Loucy (cell line): ENCODE results near the gene MAD1L1.

Experiments used
- H2AFZ ChIP-seq: fragments of 200-600 bp; sonication (generic); 2 replicates; pipeline ENCODE4 v1.6.0; 2016; ENCODE audit warnings: antibody characterized with exemption, mild to moderate bottlenecking, low read length, moderate library complexity
- H3F3A ChIP-seq: fragments of 200-600 bp; 2 replicates; pipeline ENCODE4 v1.6.0; 2016; ENCODE audit warnings: antibody characterized with exemption, low read depth, mild to moderate bottlenecking
- H3K27me3 ChIP-seq: fragments of 200-600 bp; sonication (generic); 2 replicates; pipeline ENCODE4 v1.6.1; 2014; ENCODE audit warnings: low read length, mild to moderate bottlenecking; ENCODE audit not compliant: insufficient read depth, poor library complexity, severe bottlenecking
- H3K36me3 ChIP-seq: fragments of 200-600 bp; sonication (generic); 2 replicates; pipeline ENCODE4 v1.6.1; 2016; ENCODE audit warnings: low read length; ENCODE audit not compliant: insufficient read depth
- H3K4me1 ChIP-seq: fragments of 200-600 bp; sonication (generic); 2 replicates; pipeline ENCODE4 v1.5.1; 2014; ENCODE audit warnings: low read length, mild to moderate bottlenecking; ENCODE audit not compliant: insufficient read depth, poor library complexity, severe bottlenecking
- H3K4me2 ChIP-seq: fragments of 200-600 bp; sonication (generic); 2 replicates; pipeline ENCODE4 v1.6.0; 2014; ENCODE audit warnings: antibody characterized with exemption, low read length, low read depth, mild to moderate bottlenecking; ENCODE audit not compliant: poor library complexity, severe bottlenecking
- H3K4me3 ChIP-seq: fragments of 200-600 bp; sonication (generic); 2 replicates; pipeline ENCODE4 v1.5.1; 2014; ENCODE audit warnings: low read length, mild to moderate bottlenecking, mixed read lengths; ENCODE audit not compliant: poor library complexity, severe bottlenecking
- H3K79me2 ChIP-seq: fragments of 200-600 bp; sonication (generic); 2 replicates; pipeline ENCODE4 v1.6.1; 2014; ENCODE audit warnings: low read length; ENCODE audit not compliant: insufficient read depth
- H3K9ac ChIP-seq: fragments of 200-600 bp; sonication (generic); 2 replicates; pipeline ENCODE4 v1.6.0; 2014; ENCODE audit warnings: mild to moderate bottlenecking, low read depth, low read length, moderate library complexity; ENCODE audit not compliant: poor library complexity, severe bottlenecking
- H3K9me2 ChIP-seq: fragments of 200-600 bp; sonication (generic); replicated peaks from 2 replicates; pipeline ENCODE4 v1.6.1; 2016; ENCODE audit warnings: low read depth, low read length, mixed read lengths
- H3K9me3 ChIP-seq: fragments of 200-600 bp; sonication (generic); 2 replicates; pipeline ENCODE4 v1.6.1; 2014; ENCODE audit warnings: mild to moderate bottlenecking, antibody characterized with exemption, low read length, low read depth; ENCODE audit not compliant: insufficient read depth
- H4K20me1 ChIP-seq: fragments of 200-600 bp; sonication (generic); 2 replicates; pipeline ENCODE4 v1.6.0; 2014; ENCODE audit warnings: antibody characterized with exemption, low read length, mild to moderate bottlenecking; ENCODE audit not compliant: insufficient read depth, poor library complexity, severe bottlenecking
- CTCF ChIP-seq: fragments of 200-600 bp; sonication (generic); conservative IDR thresholded peaks from 2 replicates; pipeline ENCODE4 v1.5.1; 2014; ENCODE audit warnings: mild to moderate bottlenecking, antibody characterized with exemption, low read length
- EZH2phosphoT487 ChIP-seq: fragments of 200-600 bp; IDR thresholded peaks from 2 replicates; pipeline ENCODE4 v1.6.1; 2018; ENCODE audit warnings: antibody characterized with exemption, mild to moderate bottlenecking, moderate library complexity, borderline replicate concordance

MAD1L1 gene

GRCh38 chr7:1985936-1986335 is 246.8 kb downstream of the MAD1L1 start:
- Histone ChIP-seq H3K36me3 (peaks cover 14% of the 10 kb centered on the region; the same call in 1 of the 2 replicates), H3K9me3 (no peaks in the 10 kb centered on the region), H3K4me2 (no peak overlapping the region)

GRCh38 chr7:1985042-1985441 is 247.7 kb downstream of the MAD1L1 start:
- Histone ChIP-seq H3K36me3 (peaks cover 21% of the 10 kb centered on the region; the same call in 1 of the 2 replicates), H2AFZ (no peak overlapping the region), H4K20me1 (peaks cover 3% of the 10 kb centered on the region), H3K9ac (no peak overlapping the region), H3K4me2 (no peak overlapping the region), H3K4me1 (no peaks in the 10 kb centered on the region), H3F3A (no peaks in the 10 kb centered on the region), H3K27me3 (no peaks in the 10 kb centered on the region), H3K9me3 (no peaks in the 10 kb centered on the region), H3K9me2 (no peaks in the 10 kb centered on the region), H3K4me3 (no peak overlapping the region), H3K79me2 (no peaks in the 10 kb centered on the region)
- TF ChIP-seq EZH2phosphoT487 (no peak), CTCF (no peak)

More at GRCh38 chr7:1985936-1986335, 246.8 kb downstream of the MAD1L1 start:
- Histone ChIP-seq H3K9ac (no peak overlapping the region), H4K20me1 (peaks cover 3% of the 10 kb centered on the region), H3K4me1 (no peaks in the 10 kb centered on the region), H3F3A (no peaks in the 10 kb centered on the region), H3K27me3 (no peaks in the 10 kb centered on the region), H3K79me2 (no peaks in the 10 kb centered on the region), H3K4me3 (no peak overlapping the region), H2AFZ (no peak overlapping the region), H3K9me2 (no peaks in the 10 kb centered on the region)
- TF ChIP-seq EZH2phosphoT487, result no peak
- TF ChIP-seq CTCF, result no peak

- no peak for TF ChIP-seq CTCF
- no peak for TF ChIP-seq EZH2phosphoT487
Observed at GRCh38 chr7:1981878-1982230, 250.9 kb downstream of the MAD1L1 start.

More at GRCh38 chr7:1981878-1982230, 250.9 kb downstream of the MAD1L1 start:
- Histone ChIP-seq H3K4me2 (no peak overlapping the region), H3K79me2 (no peaks in the 10 kb centered on the region), H3K9me2 (no peaks in the 10 kb centered on the region), H2AFZ (no peak overlapping the region), H3K4me1 (no peaks in the 10 kb centered on the region), H3K9ac (no peak overlapping the region), H3K9me3 (no peaks in the 10 kb centered on the region), H3K36me3 (peaks cover 28% of the 10 kb centered on the region; the same call in 1 of the 2 replicates), H3K27me3 (no peaks in the 10 kb centered on the region), H3K4me3 (no peak overlapping the region), H4K20me1 (no peaks in the 10 kb centered on the region), H3F3A (no peaks in the 10 kb centered on the region)
